HL-60 (cell line): ENCODE measurements around the gene PDLIM5.

Experiments
- DNase-seq, 2 experiments: peaks; one replicate each; pipeline ENCODE4 v3.0.0-alpha.2; 2010 to 2020; ENCODE audit warnings: low read depth in 1 of 2, low spot score in 1 of 2
- H3K27ac ChIP-seq: fragments of 250-450 bp; sonication (Bioruptor Pico); replicated peaks from 2 replicates; pipeline ENCODE4 v1.5.1; 2020; ENCODE audit warnings: mild to moderate bottlenecking, moderate library complexity
- H3K27me3 ChIP-seq: fragments of 250-450 bp; sonication (Bioruptor Pico); 2 replicates; pipeline ENCODE4 v1.5.1; 2021; ENCODE audit warnings: mild to moderate bottlenecking, moderate library complexity; ENCODE audit not compliant: insufficient read depth, poor library complexity, severe bottlenecking
- H3K4me3 ChIP-seq: replicated peaks from 2 replicates; pipeline ENCODE4 v1.5.1; 2011; ENCODE audit warnings: mild to moderate bottlenecking, control low read depth, low read length; ENCODE audit not compliant: insufficient read depth
- CTCF ChIP-seq: IDR thresholded peaks from one replicate; pipeline ENCODE4 v1.5.1; 2011; ENCODE audit warnings: low read length, control low read depth, inconsistent platforms; ENCODE audit not compliant: insufficient read depth
- GABPA ChIP-seq: IDR thresholded peaks from 2 replicates; pipeline ENCODE4 v1.6.1; 2012; ENCODE audit warnings: low read depth
- POLR2AphosphoS5 ChIP-seq: IDR thresholded peaks from 2 replicates; pipeline ENCODE4 v1.6.1; 2012; ENCODE audit warnings: low read depth
- REST ChIP-seq: IDR thresholded peaks from 2 replicates; pipeline ENCODE4 v1.6.1; 2012; ENCODE audit warnings: low read depth; ENCODE audit not compliant: insufficient replicate concordance
- SPI1 ChIP-seq: IDR thresholded peaks from 2 replicates; pipeline ENCODE4 v1.6.1; 2012; ENCODE audit warnings: low read depth, mild to moderate bottlenecking, borderline replicate concordance

The PDLIM5 gene

GRCh38 chr4:94576210-94576609 lies 124.5 kb downstream of the PDLIM5 start:
- Histone ChIP-seq H3K4me3 (no peak overlapping the region), H3K27ac (no peak overlapping the region), H3K27me3 (no peaks in the 10 kb centered on the region)
- no peak for DNase-seq
- TF ChIP-seq REST (no peak), POLR2AphosphoS5 (no peak), CTCF (no peak), GABPA (no peak), SPI1 (no peak)

- Histone ChIP-seq H3K27ac (no peak overlapping the region), H3K4me3 (no peak overlapping the region), H3K27me3 (no peaks in the 10 kb centered on the region)
- TF ChIP-seq POLR2AphosphoS5 = no peak
- no peak for TF ChIP-seq REST
- TF ChIP-seq GABPA = no peak
- TF ChIP-seq CTCF = no peak
- no peak for TF ChIP-seq SPI1
- no peak for DNase-seq
Observed at GRCh38 chr4:94577136-94577535, 125.4 kb downstream of the PDLIM5 start.

DNA sequence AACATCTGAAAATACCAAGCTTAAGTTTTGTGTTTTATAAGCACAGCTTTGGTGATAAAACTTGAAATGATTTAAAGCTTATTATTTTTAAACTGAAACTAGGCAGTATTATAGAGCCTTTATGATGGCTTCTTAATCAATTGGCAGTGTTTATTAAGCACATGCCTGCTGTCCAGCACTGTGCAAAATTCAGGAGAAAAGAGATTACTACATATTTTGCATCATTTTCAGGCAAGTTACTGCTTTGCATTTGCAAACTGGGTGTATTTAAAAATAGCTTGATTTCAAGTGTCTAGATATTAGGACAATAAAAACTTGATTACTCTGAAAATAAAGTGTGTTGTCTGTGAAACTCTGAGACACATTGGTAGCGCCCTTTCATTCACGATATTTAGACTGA lies 126.5 kb downstream of the PDLIM5 start:
- Histone ChIP-seq H3K27ac (no peak overlapping the region), H3K27me3 (no peaks in the 10 kb centered on the region), H3K4me3 (no peak overlapping the region)
- no peak for DNase-seq
- TF ChIP-seq REST = no peak
- no peak for TF ChIP-seq SPI1
- no peak for TF ChIP-seq POLR2AphosphoS5
- TF ChIP-seq CTCF = no peak
